HG03159 (cell line): Measurements from ENCODE around the gene ALG6.
"Not testable (repeated sequence)": the region's sequence is repeated elsewhere in the genome, so short reads cannot be mapped to it uniquely, and the experiment has no call there.

Source experiments
- ATAC-seq: cut with Tn5 transposase; IDR thresholded peaks from one replicate; pipeline ENCODE4 v1.9.1; 2021; ENCODE audit warnings: mild to moderate bottlenecking, moderate library complexity; ENCODE audit not compliant: unreplicated experiment

The ALG6 gene

DNA sequence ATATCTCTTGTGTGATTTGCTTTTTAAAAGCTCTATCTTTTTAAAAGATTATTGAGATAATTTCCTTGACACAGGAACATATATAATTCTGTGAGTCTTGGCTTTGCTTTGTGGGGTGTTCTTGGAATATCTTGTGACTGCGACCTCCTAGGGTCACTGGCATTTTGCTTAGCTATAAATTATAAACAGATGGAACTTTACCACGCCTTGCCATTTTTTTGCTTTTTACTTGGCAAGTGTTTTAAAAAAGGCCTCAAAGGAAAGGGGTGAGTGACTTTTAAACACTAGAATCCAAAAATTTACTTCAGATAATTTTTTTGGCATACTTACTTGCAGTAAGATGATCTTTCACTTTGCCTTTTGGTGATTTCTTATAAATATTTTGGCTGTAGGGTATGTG, 43.6 kb downstream of the ALG6 start:
- no peak for ATAC-seq

GRCh38 chr1:63413394-63413793, 46.0 kb downstream of the ALG6 start:
- ATAC-seq, result no peak

DNA sequence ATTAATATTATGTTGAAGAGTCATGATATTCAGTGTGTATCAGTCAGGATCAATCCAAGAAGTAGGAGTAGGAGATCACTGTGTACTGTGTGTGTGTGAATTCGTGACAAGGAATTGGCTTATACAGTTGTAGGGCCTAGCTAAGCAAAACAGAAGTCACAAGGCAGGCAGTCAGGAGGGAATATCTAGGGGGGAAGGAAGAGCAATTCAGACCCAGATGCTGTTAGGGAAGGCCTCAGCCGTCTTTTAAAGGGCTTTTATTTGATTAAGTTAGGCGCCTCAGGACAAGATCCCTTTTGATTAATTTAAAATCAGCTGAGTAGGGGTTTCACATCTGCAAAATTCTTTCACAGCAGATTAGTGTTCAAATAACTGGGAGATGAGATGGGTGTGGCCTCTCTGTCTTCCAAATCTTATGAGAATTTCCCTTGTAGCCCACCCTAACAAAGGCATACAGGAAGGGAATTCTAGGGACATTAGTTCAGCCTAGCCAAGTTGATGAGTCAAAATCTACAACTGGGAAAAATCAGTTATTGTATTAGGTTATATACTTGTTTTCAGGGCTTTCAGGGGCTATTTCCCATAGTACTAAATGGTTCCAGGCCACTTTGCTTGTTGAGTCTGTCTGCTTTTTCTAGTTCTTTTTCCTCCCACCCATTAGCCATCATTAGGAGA, 47.4 kb downstream of the ALG6 start:
- no peak for ATAC-seq

GRCh38 chr1:63418101-63418500, 50.7 kb downstream of the ALG6 start:
- ATAC-seq, result no peak

- not testable (repeated sequence) for ATAC-seq
Measured at GRCh38 chr1:63420746-63421145, 53.3 kb downstream of the ALG6 start.

DNA sequence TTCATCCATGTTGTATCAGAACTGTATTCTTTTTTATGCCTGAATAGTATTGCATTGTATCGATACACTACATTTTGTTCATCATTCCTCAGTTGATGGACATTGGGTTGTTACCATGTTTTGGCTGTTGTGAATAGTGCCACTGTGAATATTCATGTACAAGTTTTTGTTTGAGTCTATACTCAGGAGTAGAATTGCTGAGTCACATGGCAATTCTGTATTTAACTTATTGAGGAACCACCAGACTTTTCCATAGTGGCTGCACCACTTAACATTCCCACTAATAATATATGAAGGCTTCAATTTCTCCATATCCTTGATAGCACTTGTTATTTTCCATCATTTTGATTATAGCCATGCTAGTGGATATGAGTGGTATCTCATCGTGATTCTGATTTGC, 56.2 kb downstream of the ALG6 start:
- ATAC-seq, result no peak

DNA sequence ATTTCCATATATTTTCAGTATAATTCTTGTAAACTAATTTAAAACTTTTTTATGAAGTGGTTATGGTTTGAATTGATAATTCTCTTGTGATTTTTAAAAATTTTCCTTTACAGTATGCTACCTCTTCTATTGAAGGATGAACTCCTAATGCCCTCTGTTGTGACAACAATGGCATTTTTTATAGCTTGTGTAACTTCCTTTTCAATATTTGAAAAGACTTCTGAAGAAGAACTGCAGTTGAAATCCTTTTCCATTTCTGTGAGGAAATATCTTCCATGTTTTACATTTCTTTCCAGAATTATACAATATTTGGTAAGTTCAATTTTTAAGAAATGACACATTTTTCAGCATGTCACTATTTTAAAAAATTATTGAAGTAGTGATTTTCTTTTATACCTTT, 61.4 kb downstream of the ALG6 start:
- no peak for ATAC-seq

DNA sequence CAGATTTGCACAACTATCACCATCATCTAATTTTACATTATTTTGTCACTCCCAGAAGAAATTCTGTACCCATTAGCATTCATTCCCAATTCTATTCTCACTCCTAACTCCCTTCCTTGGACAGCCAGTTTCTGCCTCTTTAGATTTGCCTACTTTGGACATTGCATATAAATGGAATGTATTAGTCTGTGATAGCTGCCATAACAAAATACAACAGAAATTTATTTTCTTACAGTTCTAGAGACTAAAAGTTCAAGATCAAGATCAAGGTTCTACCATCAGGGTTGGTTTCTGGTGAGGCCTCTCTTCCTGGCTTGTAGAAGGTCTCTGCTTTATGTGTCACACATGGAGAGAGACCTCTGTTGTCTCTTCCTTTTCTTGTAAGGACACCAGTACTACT, 61.9 kb downstream of the ALG6 start:
- no peak for ATAC-seq

- ATAC-seq, result no peak
Measured at GRCh38 chr1:63435161-63435560, 67.7 kb downstream of the ALG6 start.

- no peak for ATAC-seq
Measured at GRCh38 chr1:63442141-63442475, 74.7 kb downstream of the ALG6 start.

DNA sequence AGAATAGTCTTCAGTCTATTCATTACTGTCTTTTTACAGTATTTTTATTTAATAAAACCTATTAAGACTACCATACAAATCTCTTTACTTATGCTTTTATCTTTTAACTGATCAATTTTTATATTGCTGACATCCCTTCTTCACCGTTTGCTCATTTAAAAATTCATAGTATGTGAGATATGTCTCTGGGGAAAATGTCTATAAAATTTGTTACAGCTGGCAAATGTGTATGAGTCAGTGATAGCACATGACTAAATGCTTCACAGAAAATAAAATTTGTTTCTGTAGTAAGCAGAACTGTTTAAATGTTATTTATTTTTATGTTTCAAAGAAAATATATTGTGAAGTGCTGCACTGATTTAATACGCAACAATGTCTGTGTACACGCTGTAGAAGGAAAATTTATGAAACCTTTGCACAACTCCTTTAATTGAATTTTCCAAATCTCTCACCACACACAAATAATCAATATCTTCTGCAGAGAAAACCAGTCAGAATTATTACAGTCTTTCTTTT, 81.4 kb downstream of the ALG6 start:
- ATAC-seq, result no peak

DNA sequence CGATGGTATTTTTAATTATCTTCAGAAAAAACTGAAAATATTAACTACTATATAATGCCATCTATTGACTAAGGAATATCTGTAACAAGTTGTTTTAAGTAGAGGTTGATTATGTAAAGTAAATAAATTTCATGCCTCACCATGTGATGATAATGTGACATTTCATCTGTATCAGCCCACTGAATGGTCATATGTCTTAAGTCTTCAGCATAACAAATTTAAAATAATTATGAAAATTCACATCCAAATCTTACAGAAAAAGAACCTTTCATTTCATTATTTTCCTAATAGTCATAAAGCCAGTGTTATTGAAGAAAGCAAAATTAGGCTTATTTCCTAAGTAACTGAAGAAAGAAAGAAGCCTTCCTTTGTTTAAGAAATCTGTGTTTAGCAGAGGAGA, 83.0 kb downstream of the ALG6 start:
- no peak for ATAC-seq

- ATAC-seq, result no peak
Measured at GRCh38 chr1:63453232-63453631, 85.8 kb downstream of the ALG6 start.

GRCh38 chr1:63454269-63454668, 86.8 kb downstream of the ALG6 start:
- ATAC-seq, result no peak

DNA sequence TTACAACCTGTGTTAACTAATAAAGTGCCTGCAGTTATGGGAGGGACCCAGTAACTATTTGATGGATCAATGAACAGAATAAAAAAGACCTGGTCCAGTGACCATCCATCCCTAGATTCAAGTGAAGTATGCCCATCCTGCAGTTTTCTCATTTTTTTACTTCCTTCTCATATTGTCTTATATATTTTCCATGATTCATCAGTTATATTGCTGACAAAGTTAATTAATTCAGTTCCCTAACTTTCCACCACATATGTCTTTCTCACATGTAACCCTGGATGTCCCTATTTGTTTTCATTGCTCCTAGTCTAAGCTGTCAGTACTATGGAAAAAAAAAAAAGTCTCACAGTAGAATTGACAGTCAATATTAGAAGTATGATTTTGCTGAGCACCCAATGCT, 91.3 kb downstream of the ALG6 start:
- no peak for ATAC-seq

DNA sequence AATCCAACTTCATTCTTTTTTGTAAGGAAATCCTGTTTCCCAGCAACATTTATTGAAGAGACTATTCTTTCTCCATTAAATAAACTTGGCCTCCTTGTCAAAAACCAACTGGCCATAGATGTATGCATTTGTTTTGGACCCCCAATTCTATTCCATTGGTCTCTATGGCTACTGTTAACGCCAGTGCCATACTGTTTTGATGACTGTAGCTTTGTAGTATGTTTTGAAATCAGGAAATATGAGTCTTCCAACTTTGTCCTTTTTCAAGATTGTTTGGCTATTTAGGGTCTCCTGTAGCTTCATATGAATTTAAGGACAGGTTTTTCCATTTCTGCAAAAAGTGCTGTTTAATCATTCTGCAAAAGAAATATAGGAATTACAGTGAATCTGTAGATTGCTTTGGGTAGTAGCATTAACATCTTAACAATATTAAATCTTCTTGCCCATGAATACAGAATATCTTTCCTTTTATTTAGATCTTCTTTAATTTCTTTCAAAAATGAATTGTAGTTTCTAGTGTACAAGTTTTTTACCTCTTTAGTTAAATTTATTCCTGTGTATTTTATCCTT, 94.3 kb downstream of the ALG6 start:
- no peak for ATAC-seq

GRCh38 chr1:63463248-63463647, 95.8 kb downstream of the ALG6 start:
- ATAC-seq, result no peak

- ATAC-seq, result no peak
Measured at GRCh38 chr1:63466181-63466580, 98.8 kb downstream of the ALG6 start.

DNA sequence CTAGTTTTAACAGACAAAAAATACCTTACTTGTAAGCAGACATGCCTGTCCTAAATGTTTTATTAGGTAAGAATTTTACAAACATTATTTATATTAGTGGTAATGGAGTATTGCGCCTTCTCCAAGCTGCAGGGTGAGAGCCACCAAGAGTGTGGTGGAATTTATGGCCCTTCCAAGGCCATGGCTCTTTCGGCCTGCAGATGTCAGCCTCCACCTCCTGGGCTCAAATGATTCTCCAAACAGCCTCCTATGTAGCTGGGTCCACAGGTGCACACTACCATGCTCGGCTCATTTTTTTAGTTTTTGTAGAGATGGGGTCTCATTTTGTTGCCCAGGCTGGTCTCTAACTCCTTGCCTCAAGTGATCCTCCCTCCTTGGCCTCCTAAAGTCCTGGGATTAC, 99.3 kb downstream of the ALG6 start:
- no peak for ATAC-seq

GRCh38 chr1:63468683-63469082, 101.3 kb downstream of the ALG6 start:
- not testable (repeated sequence) for ATAC-seq

DNA sequence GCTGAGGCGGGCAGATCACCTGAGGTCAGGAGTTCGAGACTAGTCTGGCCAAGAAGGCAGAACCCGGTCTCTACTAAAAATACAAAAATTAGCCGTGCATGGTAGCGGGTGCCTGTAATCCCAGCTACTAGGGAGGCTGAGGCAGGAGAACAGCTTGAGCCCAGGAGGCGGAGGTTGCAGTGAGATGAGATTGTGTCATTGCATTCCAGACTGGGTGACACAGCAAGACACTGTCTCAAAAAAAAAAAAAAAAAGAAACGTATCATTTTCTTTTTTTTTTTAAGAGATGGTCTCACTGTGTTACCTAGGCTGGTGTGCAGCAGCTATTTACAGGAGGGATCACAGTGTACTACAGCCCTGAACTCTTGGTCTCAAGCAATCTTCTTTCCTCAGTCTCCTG, 108.3 kb downstream of the ALG6 start:
- ATAC-seq, result no peak

GRCh38 chr1:63480057-63480456, 112.6 kb downstream of the ALG6 start:
- no peak for ATAC-seq

DNA sequence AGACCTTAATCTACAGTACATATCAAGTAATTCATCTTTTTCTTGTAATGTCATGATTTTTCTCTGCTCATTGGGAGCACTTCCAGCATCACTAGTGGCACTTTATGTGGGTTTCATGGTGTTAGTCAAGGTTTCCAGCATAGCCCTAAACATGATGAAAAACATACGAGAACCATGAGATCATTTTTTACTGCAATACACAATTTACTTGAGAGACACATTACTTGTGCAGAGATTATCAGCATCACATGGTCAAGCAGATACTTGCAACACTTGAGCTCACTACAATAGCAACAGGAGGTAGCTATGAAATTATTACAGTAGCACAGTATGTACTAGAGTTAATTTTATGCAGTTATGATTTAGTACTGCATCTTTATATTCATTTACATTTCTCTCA, 119.2 kb downstream of the ALG6 start:
- ATAC-seq, result no peak
